Skeletal muscle satellite cell (primary cell): Measurements from ENCODE around the gene TTF2. TPM values are rescaled to one million over a fixed set of nuclear protein-coding genes. Genes with fewer than 3 reads are reported as not detected.

Source experiments
- H3K27me3 ChIP-seq: 2 replicates; pipeline ENCODE4 v1.7.0; 2013; ENCODE audit warnings: low read length; ENCODE audit not compliant: control insufficient read depth, insufficient read depth
- H3K36me3 ChIP-seq: 2 replicates; pipeline ENCODE4 v1.7.0; 2013; ENCODE audit warnings: mild to moderate bottlenecking, control low read depth, low read length; ENCODE audit not compliant: insufficient read depth
- H3K4me1 ChIP-seq: 2 replicates; pipeline ENCODE4 v1.7.0; 2013; ENCODE audit warnings: low read length; ENCODE audit not compliant: control insufficient read depth, insufficient read depth
- H3K4me2 ChIP-seq: 2 replicates; pipeline ENCODE4 v1.7.0; 2013; ENCODE audit warnings: mild to moderate bottlenecking, low read length
- H3K4me3 ChIP-seq: 2 replicates; pipeline ENCODE4 v1.7.0; 2013; ENCODE audit warnings: low read length
- H3K9ac ChIP-seq: 2 replicates; pipeline ENCODE4 v1.7.0; 2013; ENCODE audit warnings: mild to moderate bottlenecking, low read depth, low read length, moderate library complexity
- H3K9me3 ChIP-seq: replicated peaks from 2 replicates; pipeline ENCODE4 v1.7.0; 2013; ENCODE audit warnings: mild to moderate bottlenecking, control low read depth, low read length
- total RNA-seq: library from RNA; depleted of rRNA; stranded (reverse); fragments of >200 nt; gene quantifications from 2 replicates; pipeline ENCODE4 v1.2.3, GENCODE V29; 2012; rRNA removed

Gene TTF2
- 11.4 and 19.0 TPM in 2 replicates for total RNA-seq

DNA sequence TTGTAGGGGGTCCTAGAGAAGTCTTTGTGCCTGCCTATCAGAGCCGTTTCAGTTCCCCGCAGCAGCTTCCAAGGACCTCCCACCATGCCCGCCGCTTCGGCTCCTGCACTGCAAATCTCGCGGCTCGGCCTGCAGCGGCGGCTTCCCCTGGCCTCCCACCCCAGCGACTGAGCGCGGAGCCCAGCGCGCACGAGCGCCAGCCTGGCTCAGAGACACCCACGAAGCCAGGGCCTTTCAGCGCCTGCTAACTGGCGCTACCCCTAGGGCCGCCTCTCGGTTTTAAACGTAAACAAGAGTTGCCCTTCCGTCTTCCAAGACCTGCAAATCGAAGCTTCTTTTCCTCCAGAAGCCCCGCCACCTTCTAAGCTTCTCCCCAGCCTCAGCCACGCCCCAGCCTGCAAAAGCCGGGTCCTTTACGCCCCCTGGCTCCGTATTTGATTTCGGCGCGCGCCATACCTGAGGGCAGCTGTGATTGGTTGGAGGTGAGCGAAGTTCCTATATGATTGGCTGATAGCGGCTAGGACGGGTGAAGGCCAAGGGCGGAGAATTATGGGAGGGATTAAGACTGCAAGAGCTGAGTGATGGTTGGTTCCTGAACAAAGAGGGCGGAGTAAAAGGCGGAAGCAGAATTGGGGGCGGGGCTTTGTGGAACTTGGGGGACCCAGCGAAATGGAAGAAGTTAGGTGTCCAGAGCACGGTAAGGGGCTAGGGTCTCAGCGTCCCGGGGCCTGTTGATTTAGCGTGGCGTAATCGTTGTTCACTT, at the start of gene TTF2:
Gene TTF2 (plus strand): TSS at position 649 of the 763 bp plus-strand sequence. CDS start 21 bp downstream, at position 670.
- H3K4me1 ChIP-seq: peaks cover 15% of the 10 kb centered on the region
- no peaks in the 10 kb centered on the region for H3K27me3 ChIP-seq
- H3K4me3 ChIP-seq: peak within 1 kb of the TSS; percentile 78
- peak within 1 kb of the TSS; percentile 81 for H3K9ac ChIP-seq
- no peaks in the 10 kb centered on the region for H3K36me3 ChIP-seq
- H3K4me2 ChIP-seq: peak within 1 kb of the TSS; percentile 95
- no peaks in the 10 kb centered on the region for H3K9me3 ChIP-seq

- H3K9me3 ChIP-seq: no peaks in the 10 kb centered on the region
- H3K4me1 ChIP-seq: peaks cover 37% of the 10 kb centered on the region
- no peaks in the 10 kb centered on the region for H3K36me3 ChIP-seq
- H3K4me3 ChIP-seq: no peak overlapping the region
- H3K4me2 ChIP-seq: no peak overlapping the region
- no peak overlapping the region for H3K9ac ChIP-seq
- no peaks in the 10 kb centered on the region for H3K27me3 ChIP-seq
Observed at GRCh38 chr1:117011334-117011733, 48.8 kb upstream of the TTF2 start.

GRCh38 chr1:117013309-117013858, 46.7 kb upstream of the TTF2 start:
- H3K4me3 ChIP-seq: no peak overlapping the region
- peaks cover 36% of the 10 kb centered on the region for H3K4me1 ChIP-seq
- no peaks in the 10 kb centered on the region for H3K27me3 ChIP-seq
- no peak overlapping the region for H3K9ac ChIP-seq
- H3K9me3 ChIP-seq: no peaks in the 10 kb centered on the region
- no peak overlapping the region for H3K4me2 ChIP-seq
- no peaks in the 10 kb centered on the region for H3K36me3 ChIP-seq

GRCh38 chr1:117014209-117014608, 45.9 kb upstream of the TTF2 start:
- Histone ChIP-seq H3K36me3 (no peaks in the 10 kb centered on the region), H3K9me3 (no peaks in the 10 kb centered on the region), H3K27me3 (no peaks in the 10 kb centered on the region), H3K4me3 (no peak overlapping the region), H3K4me2 (no peak overlapping the region), H3K4me1 (peaks cover 33% of the 10 kb centered on the region), H3K9ac (no peak overlapping the region)

GRCh38 chr1:117015724-117016123, 44.4 kb upstream of the TTF2 start:
- no peak overlapping the region for H3K4me2 ChIP-seq
- no peaks in the 10 kb centered on the region for H3K9me3 ChIP-seq
- no peaks in the 10 kb centered on the region for H3K36me3 ChIP-seq
- H3K9ac ChIP-seq: no peak overlapping the region
- H3K4me3 ChIP-seq: no peak overlapping the region
- peaks cover 32% of the 10 kb centered on the region for H3K4me1 ChIP-seq
- no peaks in the 10 kb centered on the region for H3K27me3 ChIP-seq

GRCh38 chr1:117017062-117017461, 43.1 kb upstream of the TTF2 start:
- Histone ChIP-seq H3K4me1 (peaks cover 32% of the 10 kb centered on the region), H3K4me3 (no peak overlapping the region), H3K9me3 (no peaks in the 10 kb centered on the region), H3K4me2 (no peak overlapping the region), H3K36me3 (no peaks in the 10 kb centered on the region), H3K9ac (no peak overlapping the region), H3K27me3 (no peaks in the 10 kb centered on the region)

- no peaks in the 10 kb centered on the region for H3K36me3 ChIP-seq
- H3K27me3 ChIP-seq: no peaks in the 10 kb centered on the region
- H3K9me3 ChIP-seq: no peaks in the 10 kb centered on the region
- no peak overlapping the region for H3K4me3 ChIP-seq
- peak overlapping the region; percentile 31 for H3K4me2 ChIP-seq
- peaks cover 32% of the 10 kb centered on the region for H3K4me1 ChIP-seq
- no peak overlapping the region for H3K9ac ChIP-seq
Observed at GRCh38 chr1:117017648-117018047, 42.5 kb upstream of the TTF2 start.

GRCh38 chr1:117020526-117021156, 39.5 kb upstream of the TTF2 start:
- Histone ChIP-seq H3K4me2 (no peak overlapping the region), H3K9ac (no peak overlapping the region), H3K9me3 (no peaks in the 10 kb centered on the region), H3K36me3 (no peaks in the 10 kb centered on the region), H3K4me1 (peaks cover 19% of the 10 kb centered on the region), H3K27me3 (no peaks in the 10 kb centered on the region), H3K4me3 (no peak overlapping the region)

- H3K4me2 ChIP-seq: no peak overlapping the region
- no peaks in the 10 kb centered on the region for H3K9me3 ChIP-seq
- peaks cover 25% of the 10 kb centered on the region for H3K4me1 ChIP-seq
- H3K4me3 ChIP-seq: no peak overlapping the region
- H3K36me3 ChIP-seq: no peaks in the 10 kb centered on the region
- H3K27me3 ChIP-seq: no peaks in the 10 kb centered on the region
- no peak overlapping the region for H3K9ac ChIP-seq
Observed at GRCh38 chr1:117022114-117022513, 38.0 kb upstream of the TTF2 start.

- Histone ChIP-seq H3K36me3 (no peaks in the 10 kb centered on the region), H3K9me3 (no peaks in the 10 kb centered on the region), H3K27me3 (no peaks in the 10 kb centered on the region), H3K9ac (no peak overlapping the region), H3K4me1 (peaks cover 7% of the 10 kb centered on the region), H3K4me3 (no peak overlapping the region), H3K4me2 (no peak overlapping the region)
Observed at GRCh38 chr1:117025568-117025967, 34.6 kb upstream of the TTF2 start.

GRCh38 chr1:117026361-117026760, 33.8 kb upstream of the TTF2 start:
- Histone ChIP-seq H3K4me2 (no peak overlapping the region), H3K27me3 (no peaks in the 10 kb centered on the region), H3K4me1 (peaks cover 7% of the 10 kb centered on the region), H3K9me3 (no peaks in the 10 kb centered on the region), H3K4me3 (no peak overlapping the region), H3K9ac (no peak overlapping the region), H3K36me3 (no peaks in the 10 kb centered on the region)
